ENCODE data around the gene SLC15A4. TPM values are rescaled to one million over a fixed set of nuclear protein-coding genes. Genes with fewer than 3 reads are reported as not detected.
A peak's percentile ranks its signal among the peaks of the same experiment; 100 is the strongest.

SLC15A4 gene
- total RNA-seq, 2 experiments from 2014 or later = 53.3 to 87.3 TPM

DNA sequence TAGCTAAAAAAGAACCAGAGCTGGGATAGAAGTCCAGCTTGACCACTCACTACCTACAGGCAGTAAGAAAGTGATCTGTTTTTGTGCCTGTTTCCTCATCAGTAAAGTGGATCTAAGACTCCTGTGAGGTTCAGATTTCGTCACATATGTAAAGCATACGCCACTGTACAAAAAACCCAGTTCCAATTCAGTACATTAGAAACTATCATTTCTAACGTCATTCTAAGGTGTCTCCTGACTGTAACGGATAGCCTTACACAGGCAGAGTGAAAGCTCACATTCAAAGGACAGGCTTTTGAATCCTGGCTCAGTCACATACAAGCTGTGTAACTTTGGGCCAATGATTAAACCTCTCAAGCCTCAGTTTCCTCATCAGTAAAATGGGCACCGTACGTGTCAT is 3.5 kb downstream of the SLC15A4 start:
- CTCF ChIA-PET (ENCODE audit: unreplicated experiment) = interaction anchor here (1.1 kb wide), 1 partner anchor 10 kb away, joined by 5 read pairs; no protein-coding TSS in a partner anchor

GRCh38 chr12:128819293-128820144 is 4.2 kb downstream of the SLC15A4 start:
- Histone ChIP-seq H3K9me3 (ENCODE audit: low read length) (no peaks in the 10 kb centered on the region), H3K79me2 (ENCODE audit: insufficient read depth, low read depth, low read length) (peaks cover 95% of the 10 kb centered on the region), H2AFZ (ENCODE audit: low read length) (no peak overlapping the region), H3K9me2 (ENCODE audit: insufficient read depth, low read length) (no peaks in the 10 kb centered on the region), H3K27ac (ENCODE audit: low read depth, low read length, poor library complexity, severe bottlenecking) (peak overlapping the region; percentile 84), H3K4me3 (ENCODE audit: low read depth, low read length, poor library complexity, severe bottlenecking) (peak overlapping the region; percentile 99), H3K4me2 (ENCODE audit: low read length) (peak overlapping the region; percentile 92), H3K4me1 (ENCODE audit: insufficient read depth, low read length, poor library complexity, severe bottlenecking) (peaks cover 68% of the 10 kb centered on the region), H4K20me1 (ENCODE audit: insufficient read depth, low read length) (peaks cover 59% of the 10 kb centered on the region), H3K36me3 (ENCODE audit: insufficient read depth, low read length) (peaks cover 53% of the 10 kb centered on the region)
- POLR2A ChIA-PET = interaction anchor here (3.8 to 4.3 kb wide), 4 partner anchors 9 to 24 kb away, joined by 25 to 60 read pairs (median 32); no protein-coding TSS in a partner anchor
- CTCF ChIA-PET (ENCODE audit: unreplicated experiment) = interaction anchor here (1.1 kb wide), 1 partner anchor 10 kb away, joined by 5 read pairs; no protein-coding TSS in a partner anchor
- DNase-seq (ENCODE audit: low spot score) = no peak
- TF ChIP-seq CTCF (conservative IDR thresholded peaks at IDR 0.05; ENCODE audit: low read length) (no peak), EZH2phosphoT487 (IDR thresholded peaks at IDR 0.05; ENCODE audit: borderline replicate concordance, low read depth, low read length) (no peak)
- no TSS peak for BruUV-seq (replicated peaks)
- intact Hi-C loops (cut with micrococcal nuclease; ENCODE audit: unreplicated experiment) = loop anchor here (5.0 kb wide), 1 partner anchor 37 kb away; no protein-coding TSS in a partner anchor

More for the DNA sequence above, 3.5 kb downstream of the SLC15A4 start:
- no peaks in the 10 kb centered on the region for H3K9me3 ChIP-seq (ENCODE audit: low read length)
- no peak for DNase-seq (ENCODE audit: low spot score)
- H3K27ac ChIP-seq (ENCODE audit: low read depth, low read length, poor library complexity, severe bottlenecking) = peak overlapping the region; percentile 84
- peaks cover 45% of the 10 kb centered on the region for H3K36me3 ChIP-seq (ENCODE audit: insufficient read depth, low read length)
- TF ChIP-seq EZH2phosphoT487 (IDR thresholded peaks at IDR 0.05; ENCODE audit: borderline replicate concordance, low read depth, low read length) (no peak), CTCF (conservative IDR thresholded peaks at IDR 0.05; ENCODE audit: low read length) (no peak)
- BruUV-seq (replicated peaks) = TSS peak; percentile 16
- no peak overlapping the region for H2AFZ ChIP-seq (ENCODE audit: low read length)
- H4K20me1 ChIP-seq (ENCODE audit: insufficient read depth, low read length) = peaks cover 53% of the 10 kb centered on the region
- no peaks in the 10 kb centered on the region for H3K9me2 ChIP-seq (ENCODE audit: insufficient read depth, low read length)
- POLR2A ChIA-PET = interaction anchor here (0.5 to 4.3 kb wide), 5 partner anchors 10 to 27 kb away, joined by 4 to 60 read pairs (median 29); no protein-coding TSS in a partner anchor
- intact Hi-C loops (cut with micrococcal nuclease; ENCODE audit: unreplicated experiment) = loop anchor here (5.0 kb wide), 1 partner anchor 38 kb away; no protein-coding TSS in a partner anchor
- peaks cover 93% of the 10 kb centered on the region for H3K79me2 ChIP-seq (ENCODE audit: insufficient read depth, low read depth, low read length)
- H3K4me3 ChIP-seq (ENCODE audit: low read depth, low read length, poor library complexity, severe bottlenecking) = peak overlapping the region; percentile 99
- H3K4me2 ChIP-seq (ENCODE audit: low read length) = peak overlapping the region; percentile 92
- H3K4me1 ChIP-seq (ENCODE audit: insufficient read depth, low read length, poor library complexity, severe bottlenecking) = peaks cover 74% of the 10 kb centered on the region
